Mesendoderm (in vitro differentiated cells): ENCODE data around the gene PLA2G6.
A peak's percentile ranks its signal among the peaks of the same experiment; 100 is the strongest.

Source experiments
- DNase-seq: peaks from one replicate; pipeline ENCODE4 v3.0.0; 2013
- H2AK5ac ChIP-seq: 2 replicates; pipeline ENCODE4 v1.6.1; 2013; ENCODE audit warnings: low read length, inconsistent platforms
- H2BK120ac ChIP-seq: 2 replicates; pipeline ENCODE4 v1.6.1; 2013; ENCODE audit warnings: low read depth, mild to moderate bottlenecking, low read length, moderate library complexity, mixed read lengths
- H2BK15ac ChIP-seq: replicated peaks from 2 replicates; pipeline ENCODE4 v1.6.1; 2013; ENCODE audit warnings: low read depth, mild to moderate bottlenecking, moderate library complexity
- H2BK5ac ChIP-seq: 2 replicates; pipeline ENCODE4 v1.6.1; 2013; ENCODE audit warnings: low read length, inconsistent platforms
- H3K18ac ChIP-seq: 2 replicates; pipeline ENCODE4 v1.6.1; 2013; ENCODE audit warnings: mild to moderate bottlenecking, low read length, mixed read lengths
- H3K23ac ChIP-seq: one replicate; pipeline ENCODE4 v1.6.1; 2013; ENCODE audit warnings: low read length
- H3K27ac ChIP-seq: 2 replicates; pipeline ENCODE4 v1.5.1; 2013; ENCODE audit warnings: low read depth, mild to moderate bottlenecking, inconsistent platforms, low read length, moderate library complexity
- H3K27me3 ChIP-seq: 2 replicates; pipeline ENCODE4 v1.6.1; 2013; ENCODE audit warnings: low read length, control low read depth, mild to moderate bottlenecking, inconsistent platforms; ENCODE audit not compliant: insufficient read depth, poor library complexity
- H3K36me3 ChIP-seq: 2 replicates; pipeline ENCODE4 v1.6.1; 2013; ENCODE audit warnings: low read length, inconsistent platforms; ENCODE audit not compliant: control insufficient read depth, insufficient read depth
- H3K4ac ChIP-seq: one replicate; pipeline ENCODE4 v1.6.1; 2013; ENCODE audit warnings: low read depth, mild to moderate bottlenecking, low read length, moderate library complexity
- H3K4me1 ChIP-seq: 2 replicates; pipeline ENCODE4 v1.6.1; 2013; ENCODE audit warnings: low read depth, low read length, inconsistent platforms; ENCODE audit not compliant: control insufficient read depth
- H3K4me2 ChIP-seq: 2 replicates; pipeline ENCODE4 v1.6.1; 2013; ENCODE audit warnings: low read length
- H3K4me3 ChIP-seq: 2 replicates; pipeline ENCODE4 v1.5.1; 2013; ENCODE audit warnings: mild to moderate bottlenecking, low read length
- H3K56ac ChIP-seq: one replicate; pipeline ENCODE4 v1.6.1; 2013; ENCODE audit warnings: low read length
- H3K79me1 ChIP-seq: 2 replicates; pipeline ENCODE4 v1.6.1; 2013; ENCODE audit warnings: low read length, inconsistent platforms
- H3K79me2 ChIP-seq: 2 replicates; pipeline ENCODE4 v1.6.1; 2013; ENCODE audit warnings: mild to moderate bottlenecking, low read length; ENCODE audit not compliant: control insufficient read depth, insufficient read depth
- H3K9ac ChIP-seq: 2 replicates; pipeline ENCODE4 v1.6.1; 2013; ENCODE audit warnings: low read length, inconsistent platforms
- H4K5ac ChIP-seq: one replicate; pipeline ENCODE4 v1.6.1; 2013; ENCODE audit warnings: low read length
- H4K8ac ChIP-seq: one replicate; pipeline ENCODE4 v1.6.1; 2013; ENCODE audit warnings: low read depth, mild to moderate bottlenecking, control low read depth, low read length, moderate library complexity
- WGBS: extraction: QIAGEN DNeasy Blood & Tissue Kit; methylation state at CpG from one replicate; pipeline ENCODE4 v1.1.7; 2013; ENCODE audit warnings: low lambda C conversion rate, missing lambda C conversion rate; ENCODE audit not compliant: insufficient coverage; ENCODE audit errors: extremely low coverage; 5-methylcytosine and 5-hydroxymethylcytosine counted together

The PLA2G6 gene

DNA sequence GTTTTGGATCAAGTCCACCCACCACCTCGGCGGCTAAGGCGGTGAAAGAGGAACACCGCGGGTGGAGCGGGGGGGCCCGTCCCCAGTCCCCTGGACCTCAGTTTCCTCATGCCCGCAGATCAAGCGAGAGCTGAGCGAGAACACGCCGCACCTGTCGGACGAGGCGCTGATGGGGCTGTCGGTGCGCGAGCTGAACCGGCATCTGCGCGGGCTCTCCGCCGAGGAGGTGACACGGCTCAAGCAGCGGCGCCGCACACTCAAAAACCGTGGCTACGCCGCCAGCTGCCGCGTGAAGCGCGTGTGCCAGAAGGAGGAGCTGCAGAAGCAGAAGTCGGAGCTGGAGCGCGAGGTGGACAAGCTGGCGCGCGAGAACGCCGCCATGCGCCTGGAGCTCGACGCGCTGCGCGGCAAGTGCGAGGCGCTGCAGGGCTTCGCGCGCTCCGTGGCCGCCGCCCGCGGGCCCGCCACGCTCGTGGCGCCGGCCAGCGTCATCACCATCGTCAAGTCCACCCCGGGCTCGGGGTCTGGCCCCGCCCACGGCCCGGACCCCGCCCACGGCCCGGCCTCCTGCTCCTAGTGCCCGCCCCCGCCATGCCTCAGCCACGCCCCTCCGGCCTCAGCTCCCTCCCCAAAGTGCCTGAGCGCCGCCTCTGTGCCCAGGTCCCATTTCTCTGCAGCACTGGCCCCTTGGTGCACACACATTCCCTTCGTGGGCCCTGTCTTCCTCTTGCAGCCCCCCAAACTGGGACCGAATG lies 32.8 kb upstream of the PLA2G6 start:
- no peak overlapping the region for H3K18ac ChIP-seq
- H3K4me1 ChIP-seq = peaks cover 3% of the 10 kb centered on the region
- no CpG with 5 or more reads among the region's 81 CpGs for WGBS
- H2BK120ac ChIP-seq = no peak overlapping the region
- peak overlapping the region; percentile 50 for H3K23ac ChIP-seq
- no peak overlapping the region for H2AK5ac ChIP-seq
- no peak overlapping the region for H2BK15ac ChIP-seq
- H2BK5ac ChIP-seq = no peak overlapping the region
- H4K8ac ChIP-seq = no peak overlapping the region
- H3K4ac ChIP-seq = no peak overlapping the region
- peak overlapping the region; percentile 64 for H3K56ac ChIP-seq
- H3K27ac ChIP-seq = no peak overlapping the region
- H3K4me2 ChIP-seq = peak overlapping the region; percentile 74
- peaks cover 4% of the 10 kb centered on the region for H3K27me3 ChIP-seq
- H3K79me1 ChIP-seq = no peaks in the 10 kb centered on the region
- peak overlapping the region; percentile 27 for H3K4me3 ChIP-seq
- no peak overlapping the region for H4K5ac ChIP-seq
- peak; percentile 83 for DNase-seq
- H3K36me3 ChIP-seq = no peaks in the 10 kb centered on the region
- H3K9ac ChIP-seq = peak overlapping the region; percentile 48
- H3K79me2 ChIP-seq = no peaks in the 10 kb centered on the region

DNA sequence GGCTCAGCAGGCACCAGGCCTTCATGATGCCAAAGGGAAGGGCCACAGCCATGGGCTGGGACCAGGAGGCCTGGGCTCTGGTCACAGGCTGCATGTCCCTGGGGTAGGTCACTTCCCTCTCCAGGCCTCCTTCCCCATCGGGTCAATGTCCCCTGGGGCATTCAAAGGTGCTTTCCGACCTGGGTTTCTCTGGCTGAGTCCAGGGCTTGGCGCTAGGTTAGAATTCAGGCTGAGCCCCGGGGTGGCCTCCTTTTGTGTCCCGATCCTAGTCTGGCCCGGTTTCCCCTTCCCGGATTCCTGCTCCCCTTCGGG lies 32.3 kb upstream of the PLA2G6 start:
- Histone ChIP-seq H2BK5ac (no peak overlapping the region), H3K18ac (no peak overlapping the region), H2AK5ac (no peak overlapping the region), H2BK15ac (no peak overlapping the region), H3K4me3 (no peak overlapping the region), H3K9ac (no peak overlapping the region), H3K4me1 (peaks cover 2% of the 10 kb centered on the region), H3K79me1 (no peaks in the 10 kb centered on the region), H3K23ac (no peak overlapping the region), H3K79me2 (no peaks in the 10 kb centered on the region), H3K56ac (no peak overlapping the region), H3K36me3 (no peaks in the 10 kb centered on the region), H2BK120ac (no peak overlapping the region), H4K5ac (no peak overlapping the region), H3K4me2 (no peak overlapping the region), H3K27ac (no peak overlapping the region), H4K8ac (no peak overlapping the region), H3K4ac (no peak overlapping the region), H3K27me3 (peaks cover 4% of the 10 kb centered on the region)
- WGBS = no CpG with 5 or more reads among the region's 8 CpGs
- DNase-seq = no peak

DNA sequence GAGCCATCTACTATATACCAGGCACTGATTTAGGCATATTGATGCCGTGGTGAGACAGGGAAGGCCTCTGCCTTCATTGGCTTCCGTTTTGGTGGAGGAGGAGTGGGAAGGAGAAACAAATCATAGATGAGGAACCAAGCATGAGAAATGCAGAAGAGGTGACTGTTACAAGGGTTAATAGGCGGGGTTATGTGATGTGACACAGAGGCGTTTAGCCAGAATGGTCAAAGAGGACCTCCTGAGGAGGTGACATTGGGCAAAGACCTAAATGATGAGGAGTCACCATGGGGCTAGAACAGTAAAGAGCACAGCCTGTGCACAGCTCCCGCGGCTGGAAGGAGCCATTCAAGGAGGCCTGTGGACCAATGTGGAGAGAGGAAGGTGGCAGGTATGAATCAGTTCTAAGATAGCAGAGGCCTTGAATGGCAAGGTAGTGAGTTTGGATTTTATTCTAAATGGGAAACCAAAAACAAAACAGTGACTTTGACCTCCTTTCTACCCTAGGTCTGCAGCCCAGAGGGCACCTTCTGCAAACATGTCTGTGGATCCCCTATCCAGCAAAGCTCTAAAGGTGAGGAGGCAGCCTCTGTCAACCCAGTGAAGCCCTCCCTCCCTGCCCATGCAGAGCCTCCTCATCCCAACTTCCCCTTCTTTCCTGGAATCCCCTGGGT lies 31.8 kb upstream of the PLA2G6 start:
- Histone ChIP-seq H3K79me2 (no peaks in the 10 kb centered on the region), H3K23ac (no peak overlapping the region), H3K4me2 (no peak overlapping the region), H3K56ac (no peak overlapping the region), H3K9ac (no peak overlapping the region), H3K27me3 (peaks cover 4% of the 10 kb centered on the region), H3K18ac (no peak overlapping the region), H3K4me1 (no peaks in the 10 kb centered on the region), H4K5ac (no peak overlapping the region), H2AK5ac (no peak overlapping the region), H2BK120ac (no peak overlapping the region), H4K8ac (no peak overlapping the region), H2BK5ac (no peak overlapping the region), H3K36me3 (no peaks in the 10 kb centered on the region), H3K79me1 (no peaks in the 10 kb centered on the region), H2BK15ac (no peak overlapping the region), H3K4ac (no peak overlapping the region), H3K4me3 (no peak overlapping the region), H3K27ac (no peak overlapping the region)
- no CpG with 5 or more reads among the region's 6 CpGs for WGBS
- DNase-seq = no peak

DNA sequence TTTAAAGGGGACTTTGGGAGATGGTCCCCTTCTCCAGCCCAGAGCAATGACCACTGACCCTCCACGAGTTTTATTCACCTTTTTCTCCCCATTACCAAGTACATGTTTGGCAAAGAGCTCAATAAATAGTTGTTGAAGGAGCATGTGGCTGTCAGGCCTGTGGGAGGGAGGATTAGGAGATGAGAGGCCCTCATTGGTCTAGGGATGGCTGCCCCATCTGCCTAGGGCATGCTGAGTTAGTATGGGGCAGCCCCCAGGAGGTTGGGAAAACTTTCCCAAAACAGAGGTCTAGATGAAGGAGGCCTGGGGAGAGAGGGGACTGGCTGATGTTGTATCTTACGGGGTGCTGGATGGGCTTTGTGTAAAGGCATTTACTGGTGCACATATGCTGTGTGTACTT lies 30.8 kb upstream of the PLA2G6 start:
- H2BK15ac ChIP-seq = no peak overlapping the region
- H2AK5ac ChIP-seq = no peak overlapping the region
- H2BK5ac ChIP-seq = no peak overlapping the region
- no peak overlapping the region for H3K18ac ChIP-seq
- no peak overlapping the region for H3K27ac ChIP-seq
- no peak for DNase-seq
- no peak overlapping the region for H3K4ac ChIP-seq
- H3K56ac ChIP-seq = no peak overlapping the region
- no peaks in the 10 kb centered on the region for H3K79me1 ChIP-seq
- no peak overlapping the region for H3K4me2 ChIP-seq
- no peak overlapping the region for H3K4me3 ChIP-seq
- no peak overlapping the region for H3K9ac ChIP-seq
- no peak overlapping the region for H2BK120ac ChIP-seq
- H3K27me3 ChIP-seq = peaks cover 4% of the 10 kb centered on the region
- H3K23ac ChIP-seq = no peak overlapping the region
- H3K79me2 ChIP-seq = no peaks in the 10 kb centered on the region
- H4K5ac ChIP-seq = no peak overlapping the region
- H3K4me1 ChIP-seq = no peaks in the 10 kb centered on the region
- no peak overlapping the region for H4K8ac ChIP-seq
- no peaks in the 10 kb centered on the region for H3K36me3 ChIP-seq
- no CpG with 5 or more reads among the region's 2 CpGs for WGBS

DNA sequence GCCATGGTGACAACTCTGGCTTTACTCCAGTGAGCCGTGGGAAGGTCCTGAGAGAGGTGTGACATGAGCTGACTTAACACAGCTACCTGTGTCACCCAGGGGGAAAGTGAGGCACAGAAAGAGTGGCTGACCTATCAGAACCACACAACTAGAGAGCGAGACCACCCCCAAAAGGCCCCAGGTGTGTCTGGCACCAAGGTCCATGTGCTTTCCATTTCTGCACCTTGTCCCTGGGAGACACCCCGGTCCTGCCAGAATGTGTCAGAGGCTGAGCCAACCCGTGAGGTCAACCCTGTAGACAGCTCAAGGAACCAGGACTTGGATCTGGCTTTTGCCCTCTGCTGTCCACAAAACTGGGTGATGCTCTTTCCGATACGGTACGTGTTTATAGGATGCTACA lies 29.9 kb upstream of the PLA2G6 start:
- H3K79me2 ChIP-seq = no peaks in the 10 kb centered on the region
- H3K18ac ChIP-seq = no peak overlapping the region
- no peak overlapping the region for H3K4me2 ChIP-seq
- no peak overlapping the region for H3K9ac ChIP-seq
- H4K8ac ChIP-seq = no peak overlapping the region
- H3K56ac ChIP-seq = no peak overlapping the region
- DNase-seq = no peak
- no peak overlapping the region for H2AK5ac ChIP-seq
- H2BK15ac ChIP-seq = no peak overlapping the region
- no peak overlapping the region for H4K5ac ChIP-seq
- no peak overlapping the region for H3K27ac ChIP-seq
- H3K27me3 ChIP-seq = peaks cover 4% of the 10 kb centered on the region
- no peaks in the 10 kb centered on the region for H3K36me3 ChIP-seq
- H3K79me1 ChIP-seq = no peaks in the 10 kb centered on the region
- no CpG with 5 or more reads among the region's 7 CpGs for WGBS
- no peak overlapping the region for H3K4me3 ChIP-seq
- no peaks in the 10 kb centered on the region for H3K4me1 ChIP-seq
- H2BK120ac ChIP-seq = no peak overlapping the region
- H3K4ac ChIP-seq = no peak overlapping the region
- no peak overlapping the region for H2BK5ac ChIP-seq
- H3K23ac ChIP-seq = no peak overlapping the region
